ENCODE results near the gene SEC23A.

Gene SEC23A

DNA sequence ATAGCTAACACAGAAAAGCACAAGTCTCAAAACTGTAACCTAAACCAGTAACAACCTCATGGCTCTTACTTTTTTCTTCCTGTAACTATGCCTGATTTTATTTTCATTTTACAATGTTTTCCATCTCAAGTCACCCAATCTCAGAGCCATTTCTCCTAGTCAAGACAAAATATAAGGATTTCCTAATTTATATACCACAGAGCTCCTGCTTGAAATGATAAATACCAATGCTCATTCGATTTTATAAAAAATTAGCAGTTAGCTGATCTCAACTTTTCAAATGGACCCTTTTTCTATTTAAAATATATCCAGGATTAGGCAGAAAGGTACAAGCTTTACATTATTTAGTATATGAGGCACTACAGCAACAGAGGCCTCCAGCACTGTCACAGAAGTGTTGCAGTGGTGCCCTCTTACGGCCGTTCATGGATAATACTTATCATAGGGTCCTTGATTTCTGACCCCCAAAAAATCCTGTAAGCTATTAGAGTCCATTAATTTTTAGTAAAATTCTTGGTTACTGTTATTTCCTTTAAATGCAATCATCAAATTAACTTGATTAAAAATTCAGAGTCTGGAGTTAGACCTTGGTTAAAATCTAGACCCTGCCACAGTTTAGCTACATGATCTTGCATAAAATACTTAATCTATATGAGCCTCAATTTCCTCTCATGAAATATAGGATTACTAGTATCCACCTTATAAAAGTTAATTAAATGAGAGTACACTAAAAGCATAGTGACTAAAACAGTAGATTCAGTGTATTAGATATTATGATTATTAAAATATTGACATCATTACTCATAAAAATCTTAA, 68.3 kb downstream of the SEC23A start:
- TF ChIP-seq, protein P1, sequence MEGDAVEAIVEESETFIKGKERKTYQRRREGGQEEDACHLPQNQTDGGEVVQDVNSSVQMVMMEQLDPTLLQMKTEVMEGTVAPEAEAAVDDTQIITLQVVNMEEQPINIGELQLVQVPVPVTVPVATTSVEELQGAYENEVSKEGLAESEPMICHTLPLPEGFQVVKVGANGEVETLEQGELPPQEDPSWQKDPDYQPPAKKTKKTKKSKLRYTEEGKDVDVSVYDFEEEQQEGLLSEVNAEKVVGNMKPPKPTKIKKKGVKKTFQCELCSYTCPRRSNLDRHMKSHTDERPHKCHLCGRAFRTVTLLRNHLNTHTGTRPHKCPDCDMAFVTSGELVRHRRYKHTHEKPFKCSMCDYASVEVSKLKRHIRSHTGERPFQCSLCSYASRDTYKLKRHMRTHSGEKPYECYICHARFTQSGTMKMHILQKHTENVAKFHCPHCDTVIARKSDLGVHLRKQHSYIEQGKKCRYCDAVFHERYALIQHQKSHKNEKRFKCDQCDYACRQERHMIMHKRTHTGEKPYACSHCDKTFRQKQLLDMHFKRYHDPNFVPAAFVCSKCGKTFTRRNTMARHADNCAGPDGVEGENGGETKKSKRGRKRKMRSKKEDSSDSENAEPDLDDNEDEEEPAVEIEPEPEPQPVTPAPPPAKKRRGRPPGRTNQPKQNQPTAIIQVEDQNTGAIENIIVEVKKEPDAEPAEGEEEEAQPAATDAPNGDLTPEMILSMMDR (IDR thresholded peaks at IDR 0.05; ENCODE audit: low read depth, low read length, poor library complexity, severe bottlenecking), result no peak
- no peak for TF ChIP-seq EZH2phosphoT487 (IDR thresholded peaks at IDR 0.05; ENCODE audit: borderline replicate concordance, low read length)
- Histone ChIP-seq H3K9me2 (replicated peaks; ENCODE audit: control insufficient read depth, low read length) (no peaks in the 10 kb centered on the region), H3K36me3 (ENCODE audit: control insufficient read depth, low read length) (peaks cover 44% of the 10 kb centered on the region), H3K4me2 (ENCODE audit: low read length) (no peak overlapping the region), H3K9me3 (ENCODE audit: control insufficient read depth, insufficient read depth, low read length) (no peaks in the 10 kb centered on the region), H4K20me1 (ENCODE audit: control insufficient read depth, insufficient read depth, low read depth, low read length) (no peaks in the 10 kb centered on the region), H3K4me3 (ENCODE audit: low read length) (no peak overlapping the region), H3K4me1 (ENCODE audit: control insufficient read depth, low read length) (peaks cover 9% of the 10 kb centered on the region), H3K27me3 (ENCODE audit: control insufficient read depth, low read length) (no peaks in the 10 kb centered on the region), H3K27ac (ENCODE audit: low read depth, low read length) (no peak overlapping the region), H3K79me2 (ENCODE audit: control insufficient read depth, low read length) (no peaks in the 10 kb centered on the region), H3F3A (ENCODE audit: control insufficient read depth, insufficient read depth) (no peaks in the 10 kb centered on the region)

DNA sequence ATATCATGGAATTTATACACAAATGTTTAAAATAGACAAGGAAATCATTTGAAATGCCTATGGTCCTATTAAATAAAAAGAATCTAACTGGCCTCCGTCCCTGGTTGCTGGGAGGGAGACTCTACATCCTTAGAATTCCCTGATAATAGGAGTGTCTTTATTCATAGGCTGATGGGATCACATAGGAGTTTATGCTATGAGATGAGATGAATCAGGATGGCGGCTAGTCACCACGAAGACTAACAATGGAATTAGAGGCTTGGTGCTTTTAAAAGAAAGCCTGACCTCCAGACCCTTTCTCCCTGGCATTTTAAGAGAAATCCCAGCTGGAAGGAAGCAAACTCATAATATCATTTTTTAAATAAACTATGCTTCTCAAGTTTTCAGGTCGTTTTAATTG, 69.7 kb downstream of the SEC23A start:
- Histone ChIP-seq H3K36me3 (ENCODE audit: control insufficient read depth, low read length) (peaks cover 32% of the 10 kb centered on the region), H3K4me3 (ENCODE audit: low read length) (no peak overlapping the region), H3K4me2 (ENCODE audit: low read length) (no peak overlapping the region), H3K27ac (ENCODE audit: low read depth, low read length) (no peak overlapping the region), H3F3A (ENCODE audit: control insufficient read depth, insufficient read depth) (no peaks in the 10 kb centered on the region), H3K4me1 (ENCODE audit: control insufficient read depth, low read length) (no peaks in the 10 kb centered on the region), H3K9me2 (replicated peaks; ENCODE audit: control insufficient read depth, low read length) (no peaks in the 10 kb centered on the region), H3K27me3 (ENCODE audit: control insufficient read depth, low read length) (no peaks in the 10 kb centered on the region), H3K9me3 (ENCODE audit: control insufficient read depth, insufficient read depth, low read length) (no peaks in the 10 kb centered on the region), H3K79me2 (ENCODE audit: control insufficient read depth, low read length) (no peaks in the 10 kb centered on the region), H4K20me1 (ENCODE audit: control insufficient read depth, insufficient read depth, low read depth, low read length) (no peaks in the 10 kb centered on the region)
- TF ChIP-seq, protein P1 (IDR thresholded peaks at IDR 0.05; ENCODE audit: low read depth, low read length, poor library complexity, severe bottlenecking), result no peak
- no peak for TF ChIP-seq EZH2phosphoT487 (IDR thresholded peaks at IDR 0.05; ENCODE audit: borderline replicate concordance, low read length)

DNA sequence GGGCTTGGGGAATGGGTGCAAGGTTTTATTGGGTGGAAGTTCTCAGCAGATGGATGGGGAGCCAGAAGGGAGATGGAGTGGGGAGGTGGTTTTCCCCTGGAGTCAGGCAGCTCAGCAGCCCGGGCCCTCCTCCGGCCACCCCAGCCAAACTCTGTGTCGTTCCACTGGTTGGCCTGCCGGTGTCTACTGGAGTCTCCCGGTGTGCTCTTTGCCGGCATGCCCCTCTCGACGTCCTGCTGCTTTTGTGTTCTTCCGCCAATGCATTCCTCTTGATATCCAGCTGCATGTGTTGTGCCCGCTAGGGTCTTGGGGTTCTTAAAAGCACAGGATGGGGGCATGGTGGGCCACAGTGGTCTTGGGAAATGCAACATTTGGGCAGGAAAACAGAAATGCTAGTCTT, 72.8 kb downstream of the SEC23A start:
- no peak for TF ChIP-seq EZH2phosphoT487 (IDR thresholded peaks at IDR 0.05; ENCODE audit: borderline replicate concordance, low read length)
- TF ChIP-seq, protein P1 (IDR thresholded peaks at IDR 0.05; ENCODE audit: low read depth, low read length, poor library complexity, severe bottlenecking), result no peak
- Histone ChIP-seq H3K36me3 (ENCODE audit: control insufficient read depth, low read length) (peaks cover 10% of the 10 kb centered on the region), H3K4me3 (ENCODE audit: low read length) (no peak overlapping the region)

More for the DNA sequence above, 72.8 kb downstream of the SEC23A start:
- H3K27me3 ChIP-seq (ENCODE audit: control insufficient read depth, low read length), result no peaks in the 10 kb centered on the region
- no peaks in the 10 kb centered on the region for H3K9me2 ChIP-seq (replicated peaks; ENCODE audit: control insufficient read depth, low read length)
- no peaks in the 10 kb centered on the region for H3K9me3 ChIP-seq (ENCODE audit: control insufficient read depth, insufficient read depth, low read length)
- no peak overlapping the region for H3K27ac ChIP-seq (ENCODE audit: low read depth, low read length)
- no peaks in the 10 kb centered on the region for H4K20me1 ChIP-seq (ENCODE audit: control insufficient read depth, insufficient read depth, low read depth, low read length)
- no peaks in the 10 kb centered on the region for H3K79me2 ChIP-seq (ENCODE audit: control insufficient read depth, low read length)
- H3K4me1 ChIP-seq (ENCODE audit: control insufficient read depth, low read length), result no peaks in the 10 kb centered on the region
- H3F3A ChIP-seq (ENCODE audit: control insufficient read depth, insufficient read depth), result no peaks in the 10 kb centered on the region
- H3K4me2 ChIP-seq (ENCODE audit: low read length), result no peak overlapping the region

All from DOHH2 (cell line).